Loucy (cell line): ENCODE measurements around the gene ZFYVE28.

Source experiments
- H2AFZ ChIP-seq: fragments of 200-600 bp; sonication (generic); 2 replicates; pipeline ENCODE4 v1.6.0; 2016; ENCODE audit warnings: antibody characterized with exemption, mild to moderate bottlenecking, low read length, moderate library complexity
- H3F3A ChIP-seq: fragments of 200-600 bp; 2 replicates; pipeline ENCODE4 v1.6.0; 2016; ENCODE audit warnings: antibody characterized with exemption, low read depth, mild to moderate bottlenecking
- H3K27me3 ChIP-seq: fragments of 200-600 bp; sonication (generic); 2 replicates; pipeline ENCODE4 v1.6.1; 2014; ENCODE audit warnings: low read length, mild to moderate bottlenecking; ENCODE audit not compliant: insufficient read depth, poor library complexity, severe bottlenecking
- H3K36me3 ChIP-seq: fragments of 200-600 bp; sonication (generic); 2 replicates; pipeline ENCODE4 v1.6.1; 2016; ENCODE audit warnings: low read length; ENCODE audit not compliant: insufficient read depth
- H3K4me1 ChIP-seq: fragments of 200-600 bp; sonication (generic); 2 replicates; pipeline ENCODE4 v1.5.1; 2014; ENCODE audit warnings: low read length, mild to moderate bottlenecking; ENCODE audit not compliant: insufficient read depth, poor library complexity, severe bottlenecking
- H3K4me2 ChIP-seq: fragments of 200-600 bp; sonication (generic); 2 replicates; pipeline ENCODE4 v1.6.0; 2014; ENCODE audit warnings: antibody characterized with exemption, low read length, low read depth, mild to moderate bottlenecking; ENCODE audit not compliant: poor library complexity, severe bottlenecking
- H3K4me3 ChIP-seq: fragments of 200-600 bp; sonication (generic); 2 replicates; pipeline ENCODE4 v1.5.1; 2014; ENCODE audit warnings: low read length, mild to moderate bottlenecking, mixed read lengths; ENCODE audit not compliant: poor library complexity, severe bottlenecking
- H3K79me2 ChIP-seq: fragments of 200-600 bp; sonication (generic); 2 replicates; pipeline ENCODE4 v1.6.1; 2014; ENCODE audit warnings: low read length; ENCODE audit not compliant: insufficient read depth
- H3K9ac ChIP-seq: fragments of 200-600 bp; sonication (generic); 2 replicates; pipeline ENCODE4 v1.6.0; 2014; ENCODE audit warnings: mild to moderate bottlenecking, low read depth, low read length, moderate library complexity; ENCODE audit not compliant: poor library complexity, severe bottlenecking
- H3K9me2 ChIP-seq: fragments of 200-600 bp; sonication (generic); replicated peaks from 2 replicates; pipeline ENCODE4 v1.6.1; 2016; ENCODE audit warnings: low read depth, low read length, mixed read lengths
- H3K9me3 ChIP-seq: fragments of 200-600 bp; sonication (generic); 2 replicates; pipeline ENCODE4 v1.6.1; 2014; ENCODE audit warnings: mild to moderate bottlenecking, antibody characterized with exemption, low read length, low read depth; ENCODE audit not compliant: insufficient read depth
- H4K20me1 ChIP-seq: fragments of 200-600 bp; sonication (generic); 2 replicates; pipeline ENCODE4 v1.6.0; 2014; ENCODE audit warnings: antibody characterized with exemption, low read length, mild to moderate bottlenecking; ENCODE audit not compliant: insufficient read depth, poor library complexity, severe bottlenecking
- CTCF ChIP-seq: fragments of 200-600 bp; sonication (generic); conservative IDR thresholded peaks from 2 replicates; pipeline ENCODE4 v1.5.1; 2014; ENCODE audit warnings: mild to moderate bottlenecking, antibody characterized with exemption, low read length
- EZH2phosphoT487 ChIP-seq: fragments of 200-600 bp; IDR thresholded peaks from 2 replicates; pipeline ENCODE4 v1.6.1; 2018; ENCODE audit warnings: antibody characterized with exemption, mild to moderate bottlenecking, moderate library complexity, borderline replicate concordance

Gene ZFYVE28

DNA sequence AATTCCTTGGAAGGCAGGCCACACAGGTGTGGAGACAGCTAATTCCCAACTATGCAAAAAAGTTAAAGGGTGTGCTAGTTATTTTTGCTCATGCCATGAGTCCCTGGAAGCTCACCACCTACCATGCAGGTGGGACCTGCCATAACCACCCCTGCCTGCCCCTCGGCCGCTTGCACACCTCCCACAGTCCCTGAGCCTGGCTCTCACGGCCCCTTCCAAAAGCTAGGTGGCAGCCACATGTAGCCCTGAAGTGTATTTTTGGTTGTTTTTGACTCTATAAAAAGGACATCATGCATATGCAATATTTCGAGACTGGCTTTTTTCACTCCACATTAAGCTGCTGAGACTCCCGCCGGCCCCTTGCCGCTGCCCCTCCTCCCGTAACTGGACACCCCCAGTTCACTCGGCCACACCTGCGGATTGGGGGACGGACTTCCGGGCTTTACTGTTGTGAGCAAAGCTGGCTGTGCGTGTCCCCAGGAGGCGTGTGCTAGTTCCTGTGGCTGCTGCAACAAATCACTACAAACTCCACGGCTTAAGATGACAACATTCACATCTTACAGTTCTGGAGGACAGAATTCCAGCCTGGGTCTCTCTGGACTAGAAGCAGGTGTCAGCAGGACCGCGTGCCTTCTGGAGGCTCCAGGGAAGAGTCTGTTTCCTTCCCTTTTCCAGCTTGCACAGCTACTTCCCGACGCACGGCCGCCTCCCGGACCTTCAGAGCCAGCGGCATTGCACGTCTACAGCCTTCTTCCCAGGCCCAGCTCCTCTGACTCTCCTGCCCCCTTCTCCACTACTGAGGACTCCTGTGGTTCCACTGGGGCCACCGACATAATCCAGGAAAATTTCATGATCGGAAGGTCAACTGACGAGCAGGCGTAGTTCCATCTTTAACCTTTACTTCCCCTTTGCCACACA, 24.8 kb downstream of the ZFYVE28 start:
- Histone ChIP-seq H3K27me3 (no peaks in the 10 kb centered on the region), H3K36me3 (no peaks in the 10 kb centered on the region), H3K9me3 (no peaks in the 10 kb centered on the region), H2AFZ (no peak overlapping the region), H3K4me1 (peaks cover 16% of the 10 kb centered on the region), H3F3A (no peaks in the 10 kb centered on the region), H3K9me2 (no peaks in the 10 kb centered on the region), H3K79me2 (no peaks in the 10 kb centered on the region), H4K20me1 (no peaks in the 10 kb centered on the region), H3K4me3 (no peak overlapping the region), H3K4me2 (no peak overlapping the region), H3K9ac (no peak overlapping the region)
- TF ChIP-seq CTCF: no peak
- no peak for TF ChIP-seq EZH2phosphoT487

DNA sequence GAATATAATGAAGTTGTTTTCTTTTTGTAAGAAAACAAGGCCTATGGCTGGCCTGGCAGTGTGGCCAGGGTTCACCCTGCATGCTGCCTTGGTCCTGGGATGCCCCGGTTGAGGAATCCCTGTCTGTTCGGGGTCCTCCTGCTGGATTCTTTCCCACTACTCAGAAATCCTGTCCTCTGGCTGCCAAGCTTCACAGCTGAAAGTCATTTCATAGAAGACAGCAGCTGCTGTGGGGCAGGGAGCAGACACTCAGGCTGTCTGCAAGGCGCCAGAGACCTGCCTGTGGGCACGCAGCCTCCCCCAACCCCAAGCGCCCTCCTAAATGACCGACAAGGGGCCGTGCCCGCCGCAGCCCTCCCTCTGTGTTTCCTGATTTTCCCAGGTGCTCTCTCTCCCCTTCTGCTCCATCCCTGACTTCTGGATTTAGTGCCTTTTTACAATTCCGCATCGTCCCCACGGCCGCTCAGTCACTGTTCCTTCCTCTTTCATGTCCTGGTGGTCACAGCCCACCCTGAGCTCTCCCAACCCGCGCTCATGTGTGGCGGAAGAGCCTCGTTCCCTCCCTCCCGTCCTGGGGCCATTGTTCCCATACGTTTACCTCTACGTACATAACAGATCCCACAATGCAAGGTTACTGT, 27.5 kb downstream of the ZFYVE28 start:
- Histone ChIP-seq H3K9me3 (no peaks in the 10 kb centered on the region), H4K20me1 (no peaks in the 10 kb centered on the region), H3K27me3 (no peaks in the 10 kb centered on the region), H3K9me2 (no peaks in the 10 kb centered on the region), H3F3A (no peaks in the 10 kb centered on the region), H3K4me1 (peaks cover 22% of the 10 kb centered on the region), H3K79me2 (no peaks in the 10 kb centered on the region), H3K9ac (no peak overlapping the region), H3K4me3 (no peak overlapping the region), H3K4me2 (no peak overlapping the region), H3K36me3 (no peaks in the 10 kb centered on the region), H2AFZ (no peak overlapping the region)
- TF ChIP-seq CTCF (no peak), EZH2phosphoT487 (no peak)

DNA sequence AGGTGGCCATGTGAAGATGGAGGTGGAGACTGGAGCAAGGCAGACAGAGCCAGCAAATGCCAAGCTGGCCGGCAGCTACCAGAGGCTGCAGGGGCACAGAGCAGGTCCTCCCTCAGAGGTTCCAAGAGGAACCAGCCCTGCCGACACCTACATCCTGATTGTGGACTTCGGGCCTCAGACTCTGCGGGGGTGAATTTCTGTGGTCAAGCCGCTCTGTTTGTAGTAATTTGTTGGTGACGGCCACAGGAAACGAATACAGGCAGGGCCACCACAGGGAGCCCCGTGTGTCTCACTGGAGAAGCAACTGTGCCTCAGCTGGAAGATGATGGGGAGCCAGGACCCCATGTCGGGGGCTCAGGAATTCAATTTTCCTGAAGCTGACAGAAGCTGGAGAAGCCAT, 28.3 kb downstream of the ZFYVE28 start:
- no peaks in the 10 kb centered on the region for H3K9me2 ChIP-seq
- no peaks in the 10 kb centered on the region for H3K27me3 ChIP-seq
- no peak overlapping the region for H3K9ac ChIP-seq
- no peaks in the 10 kb centered on the region for H3K9me3 ChIP-seq
- TF ChIP-seq EZH2phosphoT487 (no peak), CTCF (no peak)
- H3K79me2 ChIP-seq: no peaks in the 10 kb centered on the region
- H3K4me3 ChIP-seq: no peak overlapping the region
- H4K20me1 ChIP-seq: no peaks in the 10 kb centered on the region
- H3K4me2 ChIP-seq: no peak overlapping the region
- no peaks in the 10 kb centered on the region for H3K36me3 ChIP-seq
- no peak overlapping the region for H2AFZ ChIP-seq
- H3K4me1 ChIP-seq: peaks cover 22% of the 10 kb centered on the region
- no peaks in the 10 kb centered on the region for H3F3A ChIP-seq
